Activated CD8-positive, alpha-beta T cell treated with anti-CD3 and anti-CD28 coated beads for 36 hours (primary cell): ENCODE measurements around the gene MAST2. TPM values are rescaled to one million over a fixed set of nuclear protein-coding genes. Genes with fewer than 3 reads are reported as not detected.

Source experiments
- ATAC-seq: fragments of 200-7000 bp; cut with Tn5 transposase; one replicate; pipeline ENCODE4 v1.10.0; 2021; ENCODE audit warnings: mild to moderate bottlenecking, moderate library complexity
- CTCF ChIA-PET: fragments of 350-600 bp; sonication (Branson Sonifier 250); formaldehyde crosslinking; loops from one replicate; lab custom pipeline; 2021; ENCODE audit warnings: antibody characterized with exemption; lab: Charles Lee
- POLR2A ChIA-PET: fragments of 350-600 bp; sonication (Branson Sonifier 250); formaldehyde crosslinking; loops from one replicate; lab custom pipeline; 2021; ENCODE audit warnings: antibody characterized with exemption; lab: Charles Lee
- DNase-seq: peaks from one replicate; pipeline ENCODE4 v3.0.0-alpha.2; 2020
- H3K27ac Mint-ChIP-seq: one replicate; pipeline ENCODE4 v1.8.0; 2021; ENCODE audit warnings: mild to moderate bottlenecking, mixed read lengths
- H3K27me3 Mint-ChIP-seq: one replicate; pipeline ENCODE4 v1.8.0; 2021; ENCODE audit warnings: mixed read lengths
- H3K36me3 Mint-ChIP-seq: one replicate; pipeline ENCODE4 v1.8.0; 2021; ENCODE audit warnings: low read depth, mixed read lengths
- H3K4me1 Mint-ChIP-seq: one replicate; pipeline ENCODE4 v1.8.0; 2021; ENCODE audit warnings: low read depth, mixed read lengths
- H3K4me3 Mint-ChIP-seq: one replicate; pipeline ENCODE4 v1.8.0; 2021; ENCODE audit warnings: mild to moderate bottlenecking, moderate library complexity, mixed read lengths
- H3K9me3 Mint-ChIP-seq: one replicate; pipeline ENCODE4 v1.8.0; 2021; ENCODE audit warnings: mixed read lengths
- CTCF ChIP-seq: fragments of 200-600 bp; IDR thresholded peaks from one replicate; pipeline ENCODE4 v1.8.0; 2022; ENCODE audit warnings: antibody characterized with exemption, mild to moderate bottlenecking
- intact Hi-C: fragments of 100-400 bp; cut with micrococcal nuclease; formaldehyde crosslinking; loops from one replicate; pipeline ENCODE4 v1.10.0; 2022
- total RNA-seq, 2 experiments: library from RNA; stranded (reverse); gene quantifications; one replicate each; pipeline ENCODE4 v1.2.3, GENCODE V29; 2021

The MAST2 gene
- total RNA-seq, 2 experiments from 2014 or later, result 18.2 to 19.5 TPM

- peaks cover under 1% of the 10 kb centered on the region for H3K36me3 Mint-ChIP-seq
- no peak for ATAC-seq
- ChIA-PET POLR2A (no interaction called here), CTCF (no interaction called here)
- H3K9me3 Mint-ChIP-seq, result no peaks in the 10 kb centered on the region
- intact Hi-C loops, result no loop called here
- H3K4me1 Mint-ChIP-seq, result no peaks in the 10 kb centered on the region
- no peak overlapping the region for H3K4me3 Mint-ChIP-seq
- no peak for TF ChIP-seq CTCF
- no peak for DNase-seq
- no peak overlapping the region for H3K27ac Mint-ChIP-seq
- H3K27me3 Mint-ChIP-seq, result no peaks in the 10 kb centered on the region
Observed at GRCh38 chr1:45894921-45895320, 91.5 kb downstream of the MAST2 start.

GRCh38 chr1:45895406-45895805 is 92.0 kb downstream of the MAST2 start:
- CTCF ChIA-PET, result no interaction called here
- Mint-ChIP-seq H3K36me3 (no peaks in the 10 kb centered on the region), H3K4me1 (no peaks in the 10 kb centered on the region), H3K27ac (no peak overlapping the region), H3K27me3 (no peaks in the 10 kb centered on the region), H3K4me3 (no peak overlapping the region), H3K9me3 (no peaks in the 10 kb centered on the region)
- intact Hi-C loops, result no loop called here
- TF ChIP-seq CTCF, result no peak
- POLR2A ChIA-PET, result no interaction called here
- DNase-seq, result no peak
- ATAC-seq, result no peak

GRCh38 chr1:45906883-45907282 is 103.5 kb downstream of the MAST2 start:
- no peak for TF ChIP-seq CTCF
- H3K4me1 Mint-ChIP-seq, result no peaks in the 10 kb centered on the region
- ChIA-PET POLR2A (interaction anchor here (1.6 kb wide), 1 partner anchor 20 kb away, joined by 5 read pairs; no protein-coding TSS in a partner anchor), CTCF (no interaction called here)
- no peak for DNase-seq
- no peaks in the 10 kb centered on the region for H3K27me3 Mint-ChIP-seq
- no peak overlapping the region for H3K4me3 Mint-ChIP-seq
- ATAC-seq, result no peak
- H3K27ac Mint-ChIP-seq, result no peak overlapping the region
- no peaks in the 10 kb centered on the region for H3K36me3 Mint-ChIP-seq
- intact Hi-C loops, result no loop called here
- no peaks in the 10 kb centered on the region for H3K9me3 Mint-ChIP-seq

GRCh38 chr1:45908611-45909140 is 105.3 kb downstream of the MAST2 start:
- CTCF ChIA-PET, result interaction anchor here (1.3 kb wide), 1 partner anchor 18 kb away, joined by 3 read pairs; no protein-coding TSS in a partner anchor
- no peak for ATAC-seq

GRCh38 chr1:45911634-45912033 is 108.2 kb downstream of the MAST2 start:
- ChIA-PET CTCF (no interaction called here), POLR2A (no interaction called here)
- intact Hi-C loops, result no loop called here

More at GRCh38 chr1:45908611-45909140, 105.3 kb downstream of the MAST2 start:
- no peaks in the 10 kb centered on the region for H3K9me3 Mint-ChIP-seq
- POLR2A ChIA-PET, result no interaction called here
- intact Hi-C loops, result no loop called here
- TF ChIP-seq CTCF, result no peak
- H3K4me1 Mint-ChIP-seq, result peaks cover 8% of the 10 kb centered on the region
- no peaks in the 10 kb centered on the region for H3K27me3 Mint-ChIP-seq
- no peaks in the 10 kb centered on the region for H3K36me3 Mint-ChIP-seq
- no peak overlapping the region for H3K4me3 Mint-ChIP-seq
- H3K27ac Mint-ChIP-seq, result no peak overlapping the region
- DNase-seq, result no peak

More at GRCh38 chr1:45911634-45912033, 108.2 kb downstream of the MAST2 start:
- no peak overlapping the region for H3K27ac Mint-ChIP-seq
- H3K27me3 Mint-ChIP-seq, result no peaks in the 10 kb centered on the region
- peaks cover 8% of the 10 kb centered on the region for H3K4me1 Mint-ChIP-seq
- H3K4me3 Mint-ChIP-seq, result no peak overlapping the region
- no peak for TF ChIP-seq CTCF
- no peak for DNase-seq
- no peak for ATAC-seq
- H3K36me3 Mint-ChIP-seq, result no peaks in the 10 kb centered on the region
- no peaks in the 10 kb centered on the region for H3K9me3 Mint-ChIP-seq
